COLO668 (cell line): ENCODE measurements around the gene EIF2B4.

ENCODE experiments used
- DNase-seq: peaks from one replicate; lab custom pipeline; 2025; ENCODE audit not compliant: unreplicated experiment; lab: John Stamatoyannopoulos, UW

The EIF2B4 gene

DNA sequence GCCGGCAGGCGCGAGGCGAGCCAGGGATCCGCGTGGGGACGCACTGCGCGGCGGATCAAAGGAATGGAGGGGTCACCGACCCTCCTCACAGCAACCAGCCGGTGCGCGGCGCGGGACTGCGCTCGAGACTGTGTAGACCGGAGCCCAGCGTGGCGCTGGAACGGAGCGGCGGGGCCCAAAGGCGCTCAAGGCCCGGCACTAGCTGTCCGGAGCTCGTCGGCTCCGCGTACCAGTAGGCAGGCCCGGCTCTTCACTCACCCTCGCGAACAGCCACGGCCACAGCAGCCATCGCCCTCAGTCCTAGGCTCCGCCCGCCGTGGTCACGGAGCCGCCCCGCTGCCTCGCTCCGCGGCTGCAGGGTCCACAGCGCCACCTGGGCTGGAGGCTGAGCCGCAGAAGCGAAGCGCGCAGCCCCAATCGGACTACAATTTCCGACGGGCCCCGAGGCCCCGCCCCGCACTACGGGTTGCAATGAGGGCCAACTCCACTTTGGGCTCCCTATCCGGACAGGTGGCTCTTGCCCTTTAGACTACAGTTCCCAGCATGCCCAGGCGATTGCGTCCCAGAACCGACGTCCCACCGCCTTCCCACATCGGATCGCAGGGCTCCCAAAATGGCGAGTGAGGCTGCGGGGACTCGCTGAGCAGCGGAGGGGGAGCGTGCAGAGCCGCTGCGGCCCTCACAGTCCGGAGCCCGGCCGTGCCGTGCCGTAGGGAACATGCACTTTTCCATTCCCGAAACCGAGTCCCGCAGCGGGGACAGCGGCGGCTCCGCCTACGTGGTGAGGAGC, at the start of gene EIF2B4, which contains the start of gene SNX17:
TSS of gene EIF2B4 (minus strand) at position 313 of the 790 bp plus-strand sequence. CDS start at position 289, 24 bp downstream.
TSS of gene SNX17 (plus strand) at position 591 of the 790 bp plus-strand sequence. CDS start at position 719, 128 bp downstream.
- DNase-seq = peak; percentile 98

DNA sequence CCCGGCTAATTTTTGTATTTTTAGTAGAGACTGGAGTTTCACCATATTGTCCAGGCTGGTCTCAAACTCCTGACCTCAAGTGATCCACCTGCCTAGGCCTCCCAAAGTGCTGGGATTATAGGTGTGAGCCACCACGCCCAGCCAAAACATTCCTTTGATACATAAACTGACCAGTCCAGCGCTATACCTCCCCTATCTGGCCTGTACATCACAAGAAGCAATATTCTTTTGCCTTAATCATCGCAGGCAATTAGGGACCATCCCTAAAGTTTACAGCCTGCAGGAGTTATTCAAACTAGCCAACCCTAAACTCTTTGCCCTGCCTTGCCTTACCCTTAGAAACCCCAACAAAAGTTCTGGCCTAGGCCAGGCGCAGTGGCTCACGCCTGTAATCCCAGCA, 46.0 kb upstream of the EIF2B4 start:
- DNase-seq = no peak

DNA sequence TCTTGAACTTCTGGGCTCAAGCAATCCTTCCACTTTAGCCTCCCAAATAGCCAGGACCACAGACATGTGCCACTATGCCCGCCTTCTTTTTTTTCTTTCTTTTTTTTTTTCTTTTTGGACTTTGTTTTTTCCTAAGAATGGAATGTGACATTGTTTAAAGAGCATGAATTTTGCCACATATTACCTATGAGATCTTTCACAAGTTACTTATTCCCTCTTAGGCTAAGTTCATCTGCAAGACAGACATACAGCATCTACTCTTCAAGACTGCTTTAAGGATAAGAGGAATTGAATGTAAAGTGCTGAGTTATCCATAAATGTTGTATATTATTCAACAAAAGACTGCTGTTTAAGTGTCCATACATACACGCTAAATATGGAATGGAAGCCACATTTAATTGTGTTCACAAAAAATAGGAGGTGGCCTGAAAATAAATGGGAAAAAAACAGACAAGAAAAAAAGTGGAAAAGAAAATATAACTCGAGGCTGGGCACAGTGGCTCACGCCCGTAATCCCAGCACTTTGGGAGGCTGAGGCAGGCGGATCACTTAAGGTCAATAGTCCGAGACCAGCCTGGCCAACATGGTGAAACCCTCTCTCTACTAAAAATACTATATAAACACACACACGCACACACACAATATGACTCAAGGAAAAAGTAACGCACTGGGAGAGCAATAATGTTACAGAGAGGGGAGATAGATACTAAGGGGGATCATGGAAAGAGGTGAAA, 42.4 kb upstream of the EIF2B4 start:
- no peak for DNase-seq

DNA sequence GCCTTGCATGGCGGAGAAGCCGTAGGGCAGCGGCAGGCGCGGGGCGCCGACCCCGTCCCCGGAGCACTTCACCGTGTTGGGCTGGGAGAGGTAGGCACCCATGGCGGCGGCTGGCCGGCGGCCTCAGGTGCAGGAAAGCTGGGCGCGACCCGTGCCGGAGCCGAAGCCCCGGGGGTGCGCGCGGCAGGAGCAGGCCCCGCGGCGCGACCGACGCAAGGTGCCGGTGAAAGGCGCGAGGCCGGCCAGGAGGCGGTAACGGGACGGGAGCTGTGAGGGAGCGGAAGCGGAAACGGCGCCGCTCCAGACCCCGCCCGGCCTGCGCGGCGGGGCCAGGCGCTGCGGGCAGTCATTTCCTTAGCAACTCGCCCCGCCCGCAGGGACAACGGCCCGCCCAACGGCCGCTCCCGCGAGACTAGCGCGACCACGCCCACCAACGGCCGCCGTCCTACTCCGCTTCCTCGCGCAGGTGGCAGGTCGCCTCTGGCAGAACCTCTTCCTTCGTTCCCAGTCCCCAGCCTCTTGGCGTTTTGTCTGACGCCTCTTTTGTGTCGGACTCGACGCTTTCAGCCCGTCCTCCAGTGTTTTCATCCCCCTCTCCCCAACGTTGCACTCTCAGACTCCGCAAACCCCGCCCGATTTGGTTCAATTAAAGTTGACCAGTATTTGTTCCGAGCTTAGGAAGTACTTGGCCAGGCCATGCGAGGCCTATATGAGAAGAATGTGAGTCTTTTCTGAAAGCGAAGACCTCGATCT, 39.4 kb upstream of the EIF2B4 start, which contains the start of gene PPM1G:
TSS of gene PPM1G (minus strand) at position 271 of the 753 bp plus-strand sequence. CDS start at position 102, 169 bp downstream.
- peak; percentile 98 for DNase-seq

DNA sequence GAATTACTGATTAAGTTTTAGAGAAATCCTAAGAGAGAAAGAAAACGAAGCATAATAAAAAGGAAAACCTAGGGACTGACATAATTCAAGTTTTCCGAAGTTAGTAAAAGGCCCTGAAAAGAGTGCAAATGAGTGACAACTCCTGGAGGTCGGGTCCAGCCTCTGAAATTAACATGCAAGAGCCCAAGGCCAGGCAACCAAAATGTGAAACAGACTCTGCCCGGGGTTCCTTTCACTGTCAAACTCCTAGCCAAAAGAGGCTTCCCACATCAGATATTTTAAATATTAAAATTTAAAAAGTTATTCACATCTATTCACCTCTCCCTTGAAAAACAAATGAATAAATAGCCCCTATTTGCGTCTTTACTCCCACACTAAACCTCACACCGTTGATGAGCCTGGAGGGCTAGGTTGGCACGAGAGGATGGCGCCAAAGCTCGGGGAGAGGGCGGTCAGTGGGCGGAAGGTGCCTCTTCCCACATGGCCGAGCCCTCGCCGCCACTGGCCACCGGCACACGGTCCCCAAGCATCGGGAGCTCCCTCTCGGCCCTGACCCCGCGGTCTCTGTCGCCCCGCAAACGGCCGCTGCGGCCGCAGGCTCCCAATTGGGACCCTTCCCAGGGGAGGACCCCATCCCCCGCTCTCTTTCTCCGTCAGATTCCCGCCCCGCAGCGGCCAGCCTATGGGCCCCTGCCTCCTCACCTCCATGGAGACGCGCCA, 38.6 kb upstream of the EIF2B4 start:
- peak; percentile 64 for DNase-seq

DNA sequence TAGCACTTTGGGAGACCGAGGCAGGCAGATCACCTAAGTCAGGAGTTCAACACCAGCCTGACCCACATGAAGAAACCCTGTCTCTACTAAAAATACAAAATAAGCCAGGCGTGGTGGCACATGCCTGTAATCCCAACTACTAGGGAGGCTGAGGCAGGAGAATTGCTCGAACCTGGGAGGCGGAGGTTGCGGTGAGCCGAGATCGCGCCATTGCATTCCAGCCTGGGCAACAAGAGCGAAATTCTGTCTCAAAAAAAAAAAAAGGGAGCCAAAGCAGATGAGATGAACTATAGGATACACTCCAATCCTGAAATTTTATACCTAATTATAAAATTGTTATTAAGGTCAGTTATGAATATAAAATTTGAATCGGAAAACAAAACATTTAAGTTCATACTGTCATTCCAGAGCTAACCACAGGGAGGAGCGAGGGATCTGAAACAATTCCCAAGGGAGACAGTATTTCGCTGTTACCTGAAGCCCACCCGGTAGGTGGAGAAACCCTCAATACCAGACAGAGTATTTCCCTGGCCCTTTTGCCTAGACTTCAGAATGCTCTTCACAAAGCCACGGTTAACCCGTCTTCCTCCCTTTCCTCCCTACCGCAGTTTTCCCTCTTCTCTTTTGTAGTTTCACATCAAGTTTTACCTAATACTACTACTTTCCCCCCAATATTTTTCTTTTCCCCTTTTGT, 37.8 kb upstream of the EIF2B4 start:
- DNase-seq = peak; percentile 37

DNA sequence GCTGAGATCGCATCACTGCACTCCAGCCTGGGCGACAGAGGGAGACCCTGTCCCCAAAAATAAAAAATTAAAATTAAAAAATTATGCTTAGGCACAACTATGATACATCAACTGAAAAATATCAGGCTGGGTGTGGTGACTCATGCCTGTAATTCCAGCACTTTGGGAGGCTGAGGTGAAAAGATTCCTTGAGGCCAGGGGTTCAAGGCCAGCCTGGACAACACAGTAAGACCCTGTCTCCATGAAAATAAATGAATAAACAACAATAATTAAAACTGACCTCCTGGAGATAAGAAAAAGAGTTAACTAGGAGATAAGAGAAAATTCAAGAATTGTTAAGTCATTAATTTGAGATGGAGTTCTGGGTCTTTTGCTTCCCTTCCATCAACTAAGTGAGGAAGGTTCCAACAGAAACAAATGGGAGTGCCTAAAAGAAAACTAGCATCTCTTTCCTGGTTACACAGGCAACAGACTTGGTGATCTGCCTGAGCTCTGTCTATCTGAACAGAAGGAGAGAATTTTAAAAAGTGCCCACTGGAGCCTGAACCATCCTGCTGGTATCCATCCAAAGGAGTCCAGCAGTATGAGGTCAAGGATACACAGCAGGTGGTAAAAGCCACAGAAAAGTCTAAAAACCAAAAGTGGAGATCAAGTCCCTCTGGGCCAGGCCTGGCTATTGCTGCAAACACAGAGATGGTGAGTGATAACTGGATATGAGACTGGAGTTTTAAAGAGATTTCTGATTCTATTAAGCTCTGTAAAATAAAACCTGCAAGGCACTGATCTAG, 30.4 kb upstream of the EIF2B4 start:
- DNase-seq = no peak

DNA sequence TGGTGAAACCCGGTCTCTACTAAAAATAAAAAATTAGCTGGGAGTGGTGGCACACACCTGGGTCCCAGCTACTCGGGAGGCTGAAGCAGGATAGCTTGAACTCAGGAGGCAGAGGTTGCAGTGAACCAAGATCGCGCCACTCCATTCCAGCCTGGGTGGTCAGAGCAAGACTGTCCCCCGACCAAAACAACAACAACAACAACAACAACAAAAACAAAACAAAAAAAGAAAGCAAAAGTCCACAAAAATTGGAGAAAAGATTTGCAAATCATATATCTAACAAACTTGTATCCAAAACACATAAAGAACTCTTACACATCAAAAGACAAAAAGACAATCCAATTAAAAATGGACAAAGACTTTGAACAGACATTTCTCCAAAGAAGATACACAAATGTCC, 28.8 kb upstream of the EIF2B4 start:
- no peak for DNase-seq

DNA sequence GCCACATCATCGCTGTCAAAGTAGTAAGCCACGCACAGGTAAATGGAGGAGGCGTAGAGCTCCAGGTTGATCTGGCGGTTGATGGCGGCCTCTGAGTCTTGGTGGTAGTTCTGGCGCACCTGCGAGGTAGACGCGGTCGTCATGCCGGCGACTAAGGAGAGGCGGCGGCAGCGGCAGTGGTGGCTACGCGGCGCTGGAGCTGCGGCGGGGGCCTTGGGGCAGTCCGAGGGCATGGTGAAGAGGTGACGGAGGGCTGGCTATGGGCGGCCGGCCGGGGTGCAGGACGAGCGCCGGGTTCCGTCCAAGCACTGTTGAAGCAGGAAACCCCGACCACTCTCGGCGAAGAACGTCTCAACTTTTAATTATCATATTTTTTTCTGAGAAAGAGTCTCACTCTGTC, 23.1 kb upstream of the EIF2B4 start:
- no peak for DNase-seq

DNA sequence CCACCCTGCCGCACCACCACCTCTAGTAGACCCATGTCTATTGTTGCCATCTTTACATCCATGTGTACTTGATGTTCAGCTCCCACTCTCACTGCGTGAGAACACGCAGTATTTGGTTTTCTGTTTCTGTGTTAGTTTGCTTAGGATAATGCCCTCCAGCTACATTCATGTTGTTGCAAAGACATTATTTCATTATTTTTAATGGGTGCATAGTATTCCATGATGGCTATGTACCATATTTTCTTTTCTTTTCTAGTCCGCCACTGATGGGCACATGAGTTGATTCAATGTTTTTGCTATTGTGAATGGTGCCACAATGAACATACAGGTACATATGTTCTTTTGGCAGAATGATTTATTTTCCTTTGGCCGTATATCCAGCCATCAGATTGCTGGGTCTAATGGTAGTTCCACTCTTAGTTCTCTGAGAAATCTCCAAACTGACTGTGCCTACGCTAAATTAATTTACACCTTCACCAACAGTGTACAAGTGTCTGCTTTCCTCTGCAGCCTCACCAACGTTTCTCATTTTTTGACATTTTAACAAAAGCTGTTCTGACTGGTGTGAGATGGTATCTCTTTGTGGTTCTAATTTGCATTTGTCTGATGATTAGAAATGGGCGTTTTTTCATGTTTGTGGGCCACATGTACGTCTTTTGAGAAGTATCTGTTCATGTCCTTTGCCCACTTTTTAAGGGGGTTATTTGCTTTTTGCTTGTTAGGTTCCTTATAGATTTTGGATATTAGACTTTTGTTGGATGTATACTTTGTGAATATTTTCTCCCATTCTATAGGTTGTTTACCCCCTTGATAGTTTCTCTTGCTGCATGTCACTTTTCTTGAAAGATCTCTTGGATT, 20.9 kb upstream of the EIF2B4 start:
- DNase-seq = no peak

DNA sequence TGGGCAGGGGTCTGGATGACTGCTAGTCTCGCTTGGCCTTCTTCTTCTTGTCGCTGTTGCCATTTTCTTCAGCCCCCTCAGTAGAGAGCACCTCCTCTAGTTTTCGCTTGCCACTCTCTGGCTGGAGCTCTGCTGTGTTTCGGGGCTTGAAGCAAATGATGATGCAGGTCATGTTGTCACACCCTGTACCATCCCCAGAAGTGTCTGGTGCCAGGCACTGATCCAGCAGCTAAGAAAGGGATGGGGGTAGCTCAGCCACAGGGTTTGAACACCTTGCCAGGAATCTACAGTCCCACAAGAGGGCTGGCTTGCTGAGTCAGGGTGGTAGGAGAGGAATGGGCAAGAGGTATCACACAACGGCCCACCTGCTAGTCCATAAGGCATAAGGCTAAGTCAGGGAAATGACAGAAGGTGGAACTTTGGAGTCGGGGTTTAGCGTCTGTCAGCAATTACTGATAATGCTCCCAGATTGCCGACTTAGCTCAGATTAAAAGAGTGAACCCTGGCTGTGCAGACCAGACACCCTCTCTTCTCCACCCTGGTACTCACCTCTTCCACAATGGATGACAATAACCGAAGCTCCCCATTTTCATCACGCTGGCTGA, 11.5 kb upstream of the EIF2B4 start:
- no peak for DNase-seq

DNA sequence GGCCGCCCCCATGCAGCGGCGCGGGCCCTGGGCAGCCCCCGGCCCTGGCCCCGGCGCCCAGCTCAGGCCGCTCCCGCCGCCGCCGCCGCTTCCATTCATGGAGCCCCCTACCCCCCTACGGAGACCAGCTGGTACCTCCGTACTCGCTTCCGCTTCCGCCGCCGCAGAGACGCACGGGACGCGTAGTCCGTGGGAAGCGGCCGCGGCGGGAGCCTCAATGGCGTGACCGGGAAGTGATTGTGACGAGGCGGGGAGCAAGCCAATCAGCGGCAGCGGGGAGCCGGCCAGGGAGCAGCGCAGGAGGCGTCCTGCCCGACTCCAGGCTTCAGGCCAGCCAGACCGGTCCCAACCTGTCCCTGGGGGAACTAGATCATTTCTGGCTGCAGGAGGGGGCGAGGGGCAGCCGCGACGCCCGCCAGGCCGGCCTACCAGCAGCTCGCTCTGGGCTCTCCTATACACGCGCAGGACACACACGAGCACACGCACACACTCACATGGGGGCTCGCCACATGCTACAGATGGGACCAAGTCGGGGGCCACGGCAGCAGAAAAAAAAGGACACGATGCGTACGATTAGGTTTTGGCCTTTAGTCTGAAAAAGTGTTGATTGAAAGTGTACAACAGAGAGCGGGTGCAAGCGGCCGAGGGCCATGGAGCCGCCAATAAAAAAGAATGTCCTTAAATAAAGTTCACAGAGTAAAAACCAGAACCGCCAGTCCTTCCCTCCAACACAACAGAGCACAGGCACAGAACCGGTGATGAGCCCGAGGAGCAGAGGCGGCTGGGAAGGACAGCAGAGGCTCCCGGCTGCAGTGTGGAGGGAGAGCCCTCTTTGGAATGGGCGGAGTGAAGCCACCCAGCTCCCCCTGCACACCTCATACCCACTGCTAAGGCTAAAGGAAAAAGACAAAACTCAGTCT, 10.7 kb upstream of the EIF2B4 start, which contains the start of gene ZNF513:
TSS of gene ZNF513 (minus strand) at position 109 of the 920 bp plus-strand sequence. CDS start 208 bp downstream, outside the sequence.
- DNase-seq = peak; percentile 95

DNA sequence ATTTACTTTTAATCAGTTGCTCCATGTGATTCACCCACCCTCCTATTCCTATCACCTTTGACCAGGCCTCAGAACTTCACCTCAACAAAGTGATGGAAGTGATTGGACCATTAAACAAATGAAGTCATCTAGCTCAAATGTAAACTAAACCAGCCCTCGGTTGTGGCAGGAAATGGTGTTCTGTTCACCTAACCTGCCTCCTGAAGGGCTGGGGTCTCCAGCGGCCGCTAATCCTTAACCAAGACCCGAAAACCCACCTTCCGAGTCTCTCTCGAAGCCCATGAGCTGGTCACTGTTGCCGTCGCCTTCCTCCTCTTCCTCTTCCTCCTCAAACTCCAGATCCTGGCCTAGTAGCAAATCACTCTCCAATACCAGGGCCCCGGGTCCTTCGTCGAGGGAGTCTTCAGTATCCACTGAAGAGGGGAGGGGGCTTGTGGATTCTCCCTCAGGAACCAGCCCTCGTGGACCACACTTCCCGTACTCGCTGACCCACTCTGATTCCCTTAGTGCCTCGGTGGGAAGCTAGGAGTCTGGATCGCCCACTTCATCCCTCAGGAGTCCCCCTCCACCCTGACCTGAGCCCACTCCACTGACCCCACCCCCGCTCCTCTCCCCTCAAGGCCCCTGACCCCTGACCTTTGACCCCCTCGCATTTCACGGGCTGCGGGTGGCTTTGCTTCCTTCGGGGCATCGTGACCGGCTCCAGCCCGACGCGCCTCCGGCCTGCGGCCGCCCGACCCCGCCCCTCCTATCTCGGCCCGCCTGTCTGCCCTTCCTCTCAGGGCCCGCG, 9.9 kb upstream of the EIF2B4 start:
- no peak for DNase-seq

DNA sequence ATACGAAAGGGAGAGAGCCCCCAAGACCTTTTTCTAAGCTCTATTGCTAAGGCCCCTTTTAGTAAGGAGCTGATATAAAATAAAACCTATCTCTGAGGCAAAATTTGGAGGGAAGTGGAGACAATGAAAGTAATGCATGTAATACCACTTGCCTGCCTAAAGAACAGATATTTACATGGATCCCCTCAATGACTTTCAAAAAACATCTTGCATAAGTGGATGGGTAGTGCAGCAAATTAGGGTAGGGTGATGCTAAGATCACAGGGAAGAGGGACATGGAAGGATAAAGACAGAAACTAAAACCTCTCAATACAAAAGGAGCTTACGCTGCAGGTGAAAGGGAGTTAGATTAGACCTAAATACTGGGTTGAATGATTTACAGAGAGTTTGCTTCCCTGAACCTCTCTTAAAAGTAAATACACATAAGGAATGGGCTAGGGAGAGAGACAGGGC, 9.3 kb upstream of the EIF2B4 start:
- no peak for DNase-seq

DNA sequence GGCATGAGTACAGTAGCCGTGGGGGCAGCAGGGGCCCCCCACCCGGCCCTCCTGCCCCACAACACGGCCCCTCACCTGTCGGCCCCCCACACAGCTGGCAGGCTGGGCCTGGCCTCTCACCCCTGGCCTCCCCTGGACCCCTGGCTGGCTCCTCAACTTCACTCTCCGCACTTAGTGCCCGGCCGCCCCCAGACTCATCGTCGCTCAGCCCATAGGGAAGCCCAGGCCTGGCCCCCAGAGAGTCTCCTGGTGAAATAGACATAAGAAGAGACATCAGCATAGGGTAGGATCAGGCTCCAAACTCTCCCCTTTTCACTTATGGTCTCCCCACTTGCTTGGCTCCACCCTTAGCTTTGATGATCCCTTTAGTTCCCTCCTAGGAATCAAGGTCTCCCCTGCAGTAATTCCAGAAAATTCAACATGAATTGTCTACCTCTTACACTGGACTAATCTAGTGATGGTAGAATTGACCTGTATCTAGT, 8.7 kb upstream of the EIF2B4 start:
- DNase-seq = no peak
